DOHH2 (cell line): ENCODE data around the gene CPNE9.

Experiments used
- H3F3A ChIP-seq: fragments of 200-600 bp; sonication (generic), shearing (Covaris generic); 2 replicates; pipeline ENCODE4 v1.6.0; 2016; ENCODE audit warnings: antibody characterized with exemption, mild to moderate bottlenecking; ENCODE audit not compliant: control insufficient read depth, insufficient read depth
- H3K27ac ChIP-seq: fragments of 200-600 bp; sonication (generic); 2 replicates; pipeline ENCODE4 v1.5.1; 2014; ENCODE audit warnings: low read depth, mild to moderate bottlenecking, low read length, moderate library complexity
- H3K27me3 ChIP-seq: fragments of 200-600 bp; sonication (generic); 2 replicates; pipeline ENCODE4 v1.6.1; 2014; ENCODE audit warnings: mild to moderate bottlenecking, low read length, mixed read lengths; ENCODE audit not compliant: control insufficient read depth
- H3K36me3 ChIP-seq: fragments of 200-600 bp; sonication (generic); 2 replicates; pipeline ENCODE4 v1.6.1; 2014; ENCODE audit warnings: mild to moderate bottlenecking, low read length, moderate library complexity, mixed read lengths; ENCODE audit not compliant: control insufficient read depth
- H3K4me1 ChIP-seq: fragments of 200-600 bp; sonication (generic); 2 replicates; pipeline ENCODE4 v1.6.1; 2014; ENCODE audit warnings: mild to moderate bottlenecking, low read length, mixed read lengths; ENCODE audit not compliant: control insufficient read depth
- H3K4me2 ChIP-seq: fragments of 200-600 bp; sonication (generic); 2 replicates; pipeline ENCODE4 v1.6.0; 2014; ENCODE audit warnings: mild to moderate bottlenecking, low read length, moderate library complexity
- H3K4me3 ChIP-seq: fragments of 200-600 bp; sonication (generic); 2 replicates; pipeline ENCODE4 v1.5.1; 2014; ENCODE audit warnings: mild to moderate bottlenecking, low read length, mixed read lengths
- H3K79me2 ChIP-seq: fragments of 200-600 bp; sonication (generic); 2 replicates; pipeline ENCODE4 v1.6.1; 2014; ENCODE audit warnings: mild to moderate bottlenecking, low read length, mixed read lengths; ENCODE audit not compliant: control insufficient read depth
- H3K9me2 ChIP-seq: fragments of 200-600 bp; sonication (generic); replicated peaks from 2 replicates; pipeline ENCODE4 v1.6.1; 2014; ENCODE audit warnings: mild to moderate bottlenecking, low read length, mixed read lengths; ENCODE audit not compliant: control insufficient read depth
- H3K9me3 ChIP-seq: fragments of 200-600 bp; sonication (generic); 2 replicates; pipeline ENCODE4 v1.6.1; 2014; ENCODE audit warnings: antibody characterized with exemption, low read length, mixed read lengths; ENCODE audit not compliant: control insufficient read depth, insufficient read depth
- H4K20me1 ChIP-seq: fragments of 200-600 bp; sonication (generic); 2 replicates; pipeline ENCODE4 v1.6.0; 2014; ENCODE audit warnings: low read depth, mild to moderate bottlenecking, antibody characterized with exemption, low read length, moderate library complexity; ENCODE audit not compliant: control insufficient read depth, insufficient read depth
- EZH2phosphoT487 ChIP-seq: fragments of 200-600 bp; sonication (generic); IDR thresholded peaks from 2 replicates; pipeline ENCODE4 v1.6.1; 2017; ENCODE audit warnings: borderline replicate concordance, mild to moderate bottlenecking, antibody characterized with exemption, low read length, moderate library complexity, mixed read lengths
- TF ChIP-seq, protein P1 (sequence below): fragments of 200-600 bp; sonication (generic); IDR thresholded peaks from one replicate; pipeline ENCODE4 v1.5.1; 2014; ENCODE audit warnings: antibody characterized with exemption, mild to moderate bottlenecking, low read depth, low read length; ENCODE audit not compliant: poor library complexity, severe bottlenecking

CPNE9 gene

DNA sequence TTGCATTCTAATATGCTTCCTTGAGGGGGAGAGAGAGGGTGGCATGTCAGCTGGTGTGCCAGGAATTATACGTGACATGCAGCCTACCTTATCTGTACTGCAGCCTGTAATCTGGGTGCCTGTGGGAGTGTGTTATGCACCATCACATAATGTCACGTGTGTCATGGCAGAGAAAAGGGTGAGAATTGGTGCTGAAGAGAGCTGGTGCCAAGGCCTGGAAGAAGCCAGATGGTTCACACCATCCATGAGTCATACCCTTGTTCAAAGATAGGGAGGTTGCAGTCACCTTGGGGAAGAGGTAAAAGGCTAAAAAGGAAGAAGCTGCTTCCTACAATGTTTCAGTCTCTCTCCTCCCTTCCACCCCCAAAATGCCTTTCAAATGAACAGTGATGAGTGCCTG lies 33.2 kb downstream of the CPNE9 start:
- Histone ChIP-seq H3K27ac (no peak overlapping the region), H3K4me2 (no peak overlapping the region), H3K4me3 (no peak overlapping the region), H3K9me3 (no peaks in the 10 kb centered on the region), H3F3A (no peaks in the 10 kb centered on the region), H3K36me3 (peaks cover 94% of the 10 kb centered on the region), H3K4me1 (peaks cover 10% of the 10 kb centered on the region), H3K27me3 (no peaks in the 10 kb centered on the region), H3K9me2 (no peaks in the 10 kb centered on the region), H3K79me2 (peaks cover 60% of the 10 kb centered on the region), H4K20me1 (peaks cover 20% of the 10 kb centered on the region)
- TF ChIP-seq, protein P1, sequence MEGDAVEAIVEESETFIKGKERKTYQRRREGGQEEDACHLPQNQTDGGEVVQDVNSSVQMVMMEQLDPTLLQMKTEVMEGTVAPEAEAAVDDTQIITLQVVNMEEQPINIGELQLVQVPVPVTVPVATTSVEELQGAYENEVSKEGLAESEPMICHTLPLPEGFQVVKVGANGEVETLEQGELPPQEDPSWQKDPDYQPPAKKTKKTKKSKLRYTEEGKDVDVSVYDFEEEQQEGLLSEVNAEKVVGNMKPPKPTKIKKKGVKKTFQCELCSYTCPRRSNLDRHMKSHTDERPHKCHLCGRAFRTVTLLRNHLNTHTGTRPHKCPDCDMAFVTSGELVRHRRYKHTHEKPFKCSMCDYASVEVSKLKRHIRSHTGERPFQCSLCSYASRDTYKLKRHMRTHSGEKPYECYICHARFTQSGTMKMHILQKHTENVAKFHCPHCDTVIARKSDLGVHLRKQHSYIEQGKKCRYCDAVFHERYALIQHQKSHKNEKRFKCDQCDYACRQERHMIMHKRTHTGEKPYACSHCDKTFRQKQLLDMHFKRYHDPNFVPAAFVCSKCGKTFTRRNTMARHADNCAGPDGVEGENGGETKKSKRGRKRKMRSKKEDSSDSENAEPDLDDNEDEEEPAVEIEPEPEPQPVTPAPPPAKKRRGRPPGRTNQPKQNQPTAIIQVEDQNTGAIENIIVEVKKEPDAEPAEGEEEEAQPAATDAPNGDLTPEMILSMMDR: no peak
- no peak for TF ChIP-seq EZH2phosphoT487

DNA sequence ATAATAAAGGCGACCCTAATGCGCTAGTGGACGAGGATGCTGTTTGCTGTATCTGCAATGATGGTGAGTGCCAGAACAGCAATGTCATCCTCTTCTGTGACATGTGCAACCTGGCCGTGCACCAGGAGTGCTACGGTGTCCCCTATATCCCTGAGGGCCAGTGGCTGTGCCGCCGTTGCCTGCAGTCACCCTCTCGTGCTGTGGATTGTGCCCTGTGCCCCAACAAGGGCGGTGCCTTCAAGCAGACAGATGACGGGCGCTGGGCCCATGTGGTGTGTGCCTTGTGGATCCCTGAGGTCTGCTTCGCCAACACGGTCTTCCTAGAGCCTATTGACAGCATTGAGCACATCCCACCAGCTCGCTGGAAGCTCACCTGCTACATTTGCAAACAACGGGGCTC lies 35.5 kb downstream of the CPNE9 start:
- Histone ChIP-seq H4K20me1 (peaks cover 1% of the 10 kb centered on the region; the same call in 1 of the 2 replicates), H3K9me2 (no peaks in the 10 kb centered on the region), H3K79me2 (peaks cover 36% of the 10 kb centered on the region), H3K4me3 (no peak overlapping the region), H3K9me3 (no peaks in the 10 kb centered on the region), H3K27me3 (no peaks in the 10 kb centered on the region), H3K27ac (no peak overlapping the region), H3K4me1 (no peaks in the 10 kb centered on the region), H3K4me2 (no peak overlapping the region), H3K36me3 (peaks cover 96% of the 10 kb centered on the region), H3F3A (no peaks in the 10 kb centered on the region)
- TF ChIP-seq, protein P1: no peak
- no peak for TF ChIP-seq EZH2phosphoT487

DNA sequence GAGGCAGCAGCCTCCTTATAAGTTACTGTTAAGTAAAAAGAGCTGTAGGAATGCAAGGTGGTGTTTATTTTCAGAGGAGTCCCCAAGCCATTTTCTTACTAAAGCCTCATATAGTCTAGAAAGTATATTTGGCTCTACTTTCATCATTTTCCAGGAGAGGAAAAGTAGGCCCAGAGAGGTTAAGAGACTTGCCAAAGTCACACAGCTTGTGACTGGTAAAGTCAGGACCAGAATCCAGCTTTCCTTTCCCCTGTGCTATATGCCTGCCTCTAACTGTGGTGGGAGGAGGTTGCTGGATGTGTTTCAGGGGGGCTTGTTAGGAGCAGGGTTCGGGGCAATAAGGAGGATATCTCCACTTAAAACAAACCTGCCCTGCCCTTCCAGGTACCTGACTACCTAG lies 38.9 kb downstream of the CPNE9 start:
- no peak overlapping the region for H3K4me3 ChIP-seq
- no peaks in the 10 kb centered on the region for H3K27me3 ChIP-seq
- H3K4me1 ChIP-seq: no peaks in the 10 kb centered on the region
- TF ChIP-seq, protein P1: no peak
- no peak for TF ChIP-seq EZH2phosphoT487
- H3F3A ChIP-seq: peaks cover 6% of the 10 kb centered on the region
- no peaks in the 10 kb centered on the region for H4K20me1 ChIP-seq
- H3K36me3 ChIP-seq: peaks cover 98% of the 10 kb centered on the region
- no peak overlapping the region for H3K27ac ChIP-seq
- peaks cover 9% of the 10 kb centered on the region for H3K79me2 ChIP-seq
- H3K9me2 ChIP-seq: no peaks in the 10 kb centered on the region
- H3K9me3 ChIP-seq: no peaks in the 10 kb centered on the region
- H3K4me2 ChIP-seq: no peak overlapping the region

DNA sequence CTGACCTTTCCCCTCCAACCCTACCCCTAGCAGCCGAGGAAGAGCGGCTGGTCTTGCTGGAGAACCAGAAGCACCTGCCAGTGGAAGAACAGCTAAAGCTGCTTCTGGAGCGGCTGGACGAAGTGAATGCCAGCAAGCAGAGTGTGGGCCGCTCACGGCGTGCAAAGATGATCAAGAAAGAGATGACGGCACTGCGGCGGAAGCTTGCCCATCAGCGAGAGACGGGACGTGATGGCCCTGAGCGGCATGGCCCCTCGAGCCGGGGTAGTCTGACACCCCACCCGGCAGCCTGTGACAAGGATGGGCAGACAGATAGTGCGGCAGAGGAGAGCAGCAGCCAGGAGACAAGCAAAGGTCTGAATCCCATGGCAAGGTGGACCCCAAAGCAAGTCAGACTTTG lies 39.9 kb downstream of the CPNE9 start:
- H3K36me3 ChIP-seq: peaks cover 96% of the 10 kb centered on the region
- no peak overlapping the region for H3K4me3 ChIP-seq
- TF ChIP-seq, protein P1: no peak
- TF ChIP-seq EZH2phosphoT487: no peak
- H3K27ac ChIP-seq: no peak overlapping the region
- no peaks in the 10 kb centered on the region for H3K9me3 ChIP-seq
- no peaks in the 10 kb centered on the region for H3K27me3 ChIP-seq
- H3K9me2 ChIP-seq: no peaks in the 10 kb centered on the region
- no peaks in the 10 kb centered on the region for H3K79me2 ChIP-seq
- no peak overlapping the region for H3K4me2 ChIP-seq
- no peaks in the 10 kb centered on the region for H3K4me1 ChIP-seq
- H3F3A ChIP-seq: peaks cover 12% of the 10 kb centered on the region
- H4K20me1 ChIP-seq: no peaks in the 10 kb centered on the region
